Activated B cell treated with CpG ODN at 0.5 μM for 24 hours (primary cell): ENCODE data around the gene OTOP3. TPM values are rescaled to one million over a fixed set of nuclear protein-coding genes. Genes with fewer than 3 reads are reported as not detected.

Source experiments
- ATAC-seq: fragments of 200-7000 bp; cut with Tn5 transposase; one replicate; pipeline ENCODE4 v1.10.0; 2021; ENCODE audit warnings: low read depth, mild to moderate bottlenecking, moderate library complexity
- CTCF ChIA-PET: fragments of 350-600 bp; sonication (Branson Sonifier 250); formaldehyde crosslinking; loops from one replicate; lab custom pipeline; 2021; ENCODE audit warnings: antibody characterized with exemption; lab: Charles Lee
- POLR2A ChIA-PET: fragments of 350-600 bp; sonication (Branson Sonifier 250); formaldehyde crosslinking; loops from one replicate; lab custom pipeline; 2021; ENCODE audit warnings: antibody characterized with exemption; lab: Charles Lee
- DNase-seq: peaks from one replicate; pipeline ENCODE4 v3.0.0; 2022
- H3K27ac Mint-ChIP-seq: one replicate; pipeline ENCODE4 v1.8.0; 2020; ENCODE audit warnings: mixed read lengths
- H3K27me3 Mint-ChIP-seq: one replicate; pipeline ENCODE4 v1.8.0; 2021; ENCODE audit warnings: mixed read lengths
- H3K36me3 Mint-ChIP-seq: one replicate; pipeline ENCODE4 v1.8.0; 2021; ENCODE audit warnings: low read depth, mixed read lengths
- H3K4me1 Mint-ChIP-seq: one replicate; pipeline ENCODE4 v1.8.0; 2021; ENCODE audit warnings: mixed read lengths
- H3K4me3 Mint-ChIP-seq: one replicate; pipeline ENCODE4 v1.8.0; 2020; ENCODE audit warnings: mild to moderate bottlenecking, mixed read lengths
- H3K9me3 Mint-ChIP-seq: one replicate; pipeline ENCODE4 v1.8.0; 2020; ENCODE audit warnings: mixed read lengths
- CTCF ChIP-seq: fragments of 200-600 bp; IDR thresholded peaks from one replicate; pipeline ENCODE4 v1.8.0; 2022; ENCODE audit warnings: antibody characterized with exemption, mild to moderate bottlenecking
- intact Hi-C: fragments of 100-400 bp; cut with micrococcal nuclease; formaldehyde crosslinking; loops from one replicate; pipeline ENCODE4 v1.15.1; 2024
- total RNA-seq: library from RNA; stranded (reverse); gene quantifications from 2 replicates; pipeline ENCODE4 v1.2.3, GENCODE V29; 2022

Gene OTOP3
- total RNA-seq, 1 donor from 2014 or later: not detected

- no peaks in the 10 kb centered on the region for H3K9me3 Mint-ChIP-seq
- ATAC-seq (no peak), DNase-seq (no peak)
- CTCF ChIA-PET: no interaction called here
- H3K27ac Mint-ChIP-seq: no peak overlapping the region
- POLR2A ChIA-PET: no interaction called here
- intact Hi-C loops: no loop called here
- peaks cover 3% of the 10 kb centered on the region for H3K4me1 Mint-ChIP-seq
- no peak overlapping the region for H3K4me3 Mint-ChIP-seq
- peaks cover 17% of the 10 kb centered on the region for H3K27me3 Mint-ChIP-seq
- H3K36me3 Mint-ChIP-seq: no peaks in the 10 kb centered on the region
- TF ChIP-seq CTCF: no peak
These were observed 17.5 kb downstream of the OTOP3 start for GRCh38 chr17:74953134-74953687.

- POLR2A ChIA-PET: no interaction called here
- TF ChIP-seq CTCF: no peak
- CTCF ChIA-PET: no interaction called here
- ATAC-seq (no peak), DNase-seq (no peak)
- intact Hi-C loops: no loop called here
- Mint-ChIP-seq H3K4me3 (no peak overlapping the region), H3K9me3 (no peaks in the 10 kb centered on the region), H3K27me3 (peaks cover 14% of the 10 kb centered on the region), H3K4me1 (peaks cover 3% of the 10 kb centered on the region), H3K36me3 (no peaks in the 10 kb centered on the region), H3K27ac (no peak overlapping the region)
These were observed 18.4 kb downstream of the OTOP3 start for GRCh38 chr17:74954115-74954514.

GRCh38 chr17:74954665-74955421 lies 19.1 kb downstream of the OTOP3 start:
- Mint-ChIP-seq H3K36me3 (no peaks in the 10 kb centered on the region), H3K27ac (no peak overlapping the region), H3K9me3 (no peaks in the 10 kb centered on the region), H3K4me1 (peaks cover 3% of the 10 kb centered on the region), H3K27me3 (peaks cover 13% of the 10 kb centered on the region), H3K4me3 (no peak overlapping the region)
- ATAC-seq: no peak
- ChIA-PET POLR2A (no interaction called here), CTCF (no interaction called here)
- no peak for DNase-seq
- intact Hi-C loops: loop anchor here (5.0 kb wide), 1 partner anchor 298 kb away; no protein-coding TSS in a partner anchor
- TF ChIP-seq CTCF: no peak

- Mint-ChIP-seq H3K27ac (no peak overlapping the region), H3K4me3 (no peak overlapping the region), H3K4me1 (peaks cover 6% of the 10 kb centered on the region), H3K27me3 (peaks cover 8% of the 10 kb centered on the region), H3K9me3 (no peaks in the 10 kb centered on the region), H3K36me3 (no peaks in the 10 kb centered on the region)
- ChIA-PET CTCF (interaction anchor here (0.8 to 1.0 kb wide), 2 partner anchors 31 to 164 kb away, joined by 3 read pairs; partner anchors contain the start of gene CDR2L), POLR2A (no interaction called here)
- intact Hi-C loops: loop anchor here (5.0 kb wide), 1 partner anchor 299 kb away; no protein-coding TSS in a partner anchor
- DNase-seq (no peak), ATAC-seq (no peak)
- TF ChIP-seq CTCF: no peak
These were observed 20.4 kb downstream of the OTOP3 start for GRCh38 chr17:74956093-74956492.
